Liver (tissue), 9 donors: ENCODE results near the gene IL9. TPM values are rescaled to one million over a fixed set of nuclear protein-coding genes. Genes with fewer than 3 reads are reported as not detected.

Experiments
- DNase-seq: peaks from one replicate; pipeline ENCODE4 v3.0.0-alpha.2; 2017; ENCODE audit warnings: low spot score
- H3K27ac ChIP-seq, 2 donors: one replicate each; pipeline ENCODE4 v1.7.0; 2013; ENCODE audit warnings: inconsistent platforms in 2 of 2, low read length in 2 of 2, control low read depth in 1 of 2, low read depth in 1 of 2, mild to moderate bottlenecking in 1 of 2
- H3K27me3 ChIP-seq, 4 donors: one replicate each; pipeline versions ENCODE4 v1.6.1 to v1.7.0; 2013; ENCODE audit warnings: low read length in 3 of 4, inconsistent platforms in 1 of 4, mild to moderate bottlenecking in 1 of 4, moderate library complexity in 1 of 4; ENCODE audit not compliant: control insufficient read depth in 4 of 4, insufficient read depth in 4 of 4
- H3K36me3 ChIP-seq, 4 donors: one replicate each; pipeline versions ENCODE4 v1.6.1 to v1.7.0; 2013; ENCODE audit warnings: low read length in 3 of 4, mild to moderate bottlenecking in 3 of 4, low read depth in 1 of 4, moderate library complexity in 1 of 4; ENCODE audit not compliant: control insufficient read depth in 4 of 4, insufficient read depth in 3 of 4
- H3K4me1 ChIP-seq, 4 donors: one replicate each; pipeline versions ENCODE4 v1.6.1 to v1.7.0; 2013; ENCODE audit warnings: low read length in 3 of 4, mild to moderate bottlenecking in 3 of 4, moderate library complexity in 1 of 4; ENCODE audit not compliant: control insufficient read depth in 4 of 4, insufficient read depth in 4 of 4
- H3K4me3 ChIP-seq, 3 donors: one replicate each; pipeline versions ENCODE4 v1.6.1 to v1.7.0; 2013; ENCODE audit warnings: low read length in 3 of 3, control low read depth in 1 of 3, low read depth in 1 of 3, mild to moderate bottlenecking in 1 of 3
- H3K9ac ChIP-seq, 2 donors: one replicate each; pipeline ENCODE4 v1.7.0; 2013; ENCODE audit warnings: low read length in 2 of 2, mild to moderate bottlenecking in 2 of 2, moderate library complexity in 2 of 2, control low read depth in 1 of 2, low read depth in 1 of 2
- H3K9me3 ChIP-seq, 4 donors: one replicate each; pipeline versions ENCODE4 v1.6.1 to v1.7.0; 2013; ENCODE audit warnings: low read length in 3 of 4; ENCODE audit not compliant: control insufficient read depth in 4 of 4
- CTCF ChIP-seq: fragments of 150-350 bp; IDR thresholded peaks from 2 replicates; pipeline ENCODE4 v1.5.1; 2017; ENCODE audit warnings: improper control_type of control experiment, low read depth, low read length; ENCODE audit not compliant: missing input control
- EGR1 ChIP-seq, 2 donors: IDR thresholded peaks; 2 replicates each; pipeline ENCODE4 v1.6.1; 2016 to 2018; ENCODE audit warnings: antibody characterized with exemption in 2 of 2, low read depth in 2 of 2
- FOXA1 ChIP-seq: IDR thresholded peaks from 2 replicates; pipeline ENCODE4 v1.6.1; 2016; ENCODE audit warnings: antibody characterized with exemption
- FOXA2 ChIP-seq: IDR thresholded peaks from 2 replicates; pipeline ENCODE4 v1.6.1; 2016; ENCODE audit warnings: antibody characterized with exemption
- GABPA ChIP-seq, 2 donors: IDR thresholded peaks in 1 of 2; conservative IDR thresholded peaks in 1 of 2; 2 replicates each; pipeline ENCODE4 v1.6.1; 2016; ENCODE audit warnings: antibody characterized with exemption in 2 of 2, mild to moderate bottlenecking in 1 of 2, moderate library complexity in 1 of 2
- HNF4A ChIP-seq, 2 donors: conservative IDR thresholded peaks; 2 replicates each; pipeline ENCODE4 v1.6.1; 2016; ENCODE audit warnings: antibody characterized with exemption in 2 of 2, mild to moderate bottlenecking in 2 of 2
- HNF4G ChIP-seq: IDR thresholded peaks from 2 replicates; pipeline ENCODE4 v1.6.1; 2016; ENCODE audit warnings: antibody characterized with exemption
- JUND ChIP-seq, 2 donors: IDR thresholded peaks; 2 replicates each; pipeline ENCODE4 v1.6.1; 2016; ENCODE audit warnings: antibody characterized with exemption in 2 of 2
- MAX ChIP-seq: IDR thresholded peaks from 2 replicates; pipeline ENCODE4 v1.6.1; 2016; ENCODE audit warnings: antibody characterized with exemption
- NR2F2 ChIP-seq: IDR thresholded peaks from 2 replicates; pipeline ENCODE4 v1.6.1; 2016; ENCODE audit warnings: antibody characterized with exemption
- RAD21 ChIP-seq, 2 donors: IDR thresholded peaks; 2 replicates each; pipeline ENCODE4 v1.6.1; 2016; ENCODE audit warnings: antibody characterized with exemption in 2 of 2, mild to moderate bottlenecking in 2 of 2
- RXRA ChIP-seq, 2 donors: IDR thresholded peaks; 2 replicates each; pipeline ENCODE4 v1.6.1; 2017 to 2018; ENCODE audit warnings: antibody characterized with exemption in 2 of 2, mild to moderate bottlenecking in 1 of 2
- TAF1 ChIP-seq: conservative IDR thresholded peaks from 2 replicates; pipeline ENCODE4 v1.6.1; 2016; ENCODE audit warnings: antibody characterized with exemption, mild to moderate bottlenecking
- YY1 ChIP-seq: IDR thresholded peaks from 2 replicates; pipeline ENCODE4 v1.6.1; 2016; ENCODE audit warnings: antibody characterized with exemption, mild to moderate bottlenecking
- WGBS: extraction: QIAGEN DNeasy Blood & Tissue Kit; methylation state at CpG from one replicate; pipeline ENCODE4 v1.1.7; 2013; 5-methylcytosine and 5-hydroxymethylcytosine counted together
- polyA plus RNA-seq, 2 donors: library from polyadenylated mRNA; stranded (reverse) in 1 of 2; unstranded in 1 of 2; fragments of 200-250 nt in 1 of 2; fragments of >200 nt in 1 of 2; fragmentation: Nextera tagmentation in 1 of 2; extraction: Ambion mirVana in 1 of 2; gene quantifications; one replicate each; pipeline versions ENCODE4 v1.2.1 to v1.2.3, GENCODE V29; 2013 to 2015
- total RNA-seq, 2 donors: library from RNA; depleted of rRNA; stranded (reverse); fragments of >200 nt; gene quantifications; one replicate each; pipeline ENCODE4 v1.2.3, GENCODE V29; 2014
- TF ChIP-seq, protein P1 (sequence below): IDR thresholded peaks from 2 replicates; pipeline ENCODE4 v1.6.1; 2016; ENCODE audit warnings: antibody characterized with exemption
- TF ChIP-seq, protein P2 (sequence below): IDR thresholded peaks from 2 replicates; pipeline ENCODE4 v1.6.1; 2016; ENCODE audit warnings: antibody characterized with exemption, mild to moderate bottlenecking
- TF ChIP-seq, protein P3 (sequence below): IDR thresholded peaks from 2 replicates; pipeline ENCODE4 v1.6.1; 2016; ENCODE audit warnings: antibody characterized with exemption
- donor health status: healthy.
- donor health status: healthy.
- donor health status: healthy.
- donor health status: healthy.
- donor health status: healthy.

IL9 gene
- total and polyA plus RNA-seq, 4 donors, result not detected

GRCh38 chr5:135851186-135851914 is 44.3 kb downstream of the IL9 start:
- no peaks in the 10 kb centered on the region for H3K9me3 ChIP-seq
- DNase-seq, result no peak
- WGBS, result 84% methylated on average over 24 of the region's 24 CpGs
- TF ChIP-seq HNF4A (conservative IDR thresholded peaks at IDR 0.05), result no peak
- no peak for TF ChIP-seq TAF1
- TF ChIP-seq EGR1 (IDR thresholded peaks at IDR 0.05; ENCODE audit: low read depth in 2 of 2), result no peak
- TF ChIP-seq, protein P1, sequence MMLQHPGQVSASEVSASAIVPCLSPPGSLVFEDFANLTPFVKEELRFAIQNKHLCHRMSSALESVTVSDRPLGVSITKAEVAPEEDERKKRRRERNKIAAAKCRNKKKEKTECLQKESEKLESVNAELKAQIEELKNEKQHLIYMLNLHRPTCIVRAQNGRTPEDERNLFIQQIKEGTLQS, result no peak
- no peak for TF ChIP-seq FOXA1
- no peak for TF ChIP-seq NR2F2
- no peak for TF ChIP-seq YY1
- TF ChIP-seq CTCF, result no peak
- no peak for TF ChIP-seq GABPA (IDR thresholded peaks at IDR 0.05 in 1 of 2, conservative IDR thresholded peaks at IDR 0.05 in 1 of 2)
- no peak for TF ChIP-seq HNF4G
- H3K27me3 ChIP-seq, result no peaks in the 10 kb centered on the region
- H3K4me1 ChIP-seq, result no peaks in the 10 kb centered on the region
- no peak overlapping the region for H3K9ac ChIP-seq
- H3K4me3 ChIP-seq, result no peak overlapping the region
- no peak overlapping the region for H3K27ac ChIP-seq
- H3K36me3 ChIP-seq, result no peaks in the 10 kb centered on the region

- Histone ChIP-seq H3K27me3 (no peaks in the 10 kb centered on the region), H3K36me3 (no peaks in the 10 kb centered on the region), H3K9ac (no peak overlapping the region), H3K4me1 (no peaks in the 10 kb centered on the region), H3K27ac (no peak overlapping the region), H3K4me3 (no peak overlapping the region), H3K9me3 (no peaks in the 10 kb centered on the region)
- DNase-seq, result no peak
- WGBS, result 92% methylated on average over 6 of the region's 6 CpGs
- TF ChIP-seq EGR1 (IDR thresholded peaks at IDR 0.05; ENCODE audit: low read depth in 2 of 2) (no peak), FOXA2 (no peak), YY1 (no peak), FOXA1 (no peak), MAX (no peak), TAF1 (no peak), RXRA (IDR thresholded peaks at IDR 0.05) (no peak), RAD21 (IDR thresholded peaks at IDR 0.05) (no peak), HNF4G (no peak), JUND (IDR thresholded peaks at IDR 0.05) (no peak)
- TF ChIP-seq, protein P2, sequence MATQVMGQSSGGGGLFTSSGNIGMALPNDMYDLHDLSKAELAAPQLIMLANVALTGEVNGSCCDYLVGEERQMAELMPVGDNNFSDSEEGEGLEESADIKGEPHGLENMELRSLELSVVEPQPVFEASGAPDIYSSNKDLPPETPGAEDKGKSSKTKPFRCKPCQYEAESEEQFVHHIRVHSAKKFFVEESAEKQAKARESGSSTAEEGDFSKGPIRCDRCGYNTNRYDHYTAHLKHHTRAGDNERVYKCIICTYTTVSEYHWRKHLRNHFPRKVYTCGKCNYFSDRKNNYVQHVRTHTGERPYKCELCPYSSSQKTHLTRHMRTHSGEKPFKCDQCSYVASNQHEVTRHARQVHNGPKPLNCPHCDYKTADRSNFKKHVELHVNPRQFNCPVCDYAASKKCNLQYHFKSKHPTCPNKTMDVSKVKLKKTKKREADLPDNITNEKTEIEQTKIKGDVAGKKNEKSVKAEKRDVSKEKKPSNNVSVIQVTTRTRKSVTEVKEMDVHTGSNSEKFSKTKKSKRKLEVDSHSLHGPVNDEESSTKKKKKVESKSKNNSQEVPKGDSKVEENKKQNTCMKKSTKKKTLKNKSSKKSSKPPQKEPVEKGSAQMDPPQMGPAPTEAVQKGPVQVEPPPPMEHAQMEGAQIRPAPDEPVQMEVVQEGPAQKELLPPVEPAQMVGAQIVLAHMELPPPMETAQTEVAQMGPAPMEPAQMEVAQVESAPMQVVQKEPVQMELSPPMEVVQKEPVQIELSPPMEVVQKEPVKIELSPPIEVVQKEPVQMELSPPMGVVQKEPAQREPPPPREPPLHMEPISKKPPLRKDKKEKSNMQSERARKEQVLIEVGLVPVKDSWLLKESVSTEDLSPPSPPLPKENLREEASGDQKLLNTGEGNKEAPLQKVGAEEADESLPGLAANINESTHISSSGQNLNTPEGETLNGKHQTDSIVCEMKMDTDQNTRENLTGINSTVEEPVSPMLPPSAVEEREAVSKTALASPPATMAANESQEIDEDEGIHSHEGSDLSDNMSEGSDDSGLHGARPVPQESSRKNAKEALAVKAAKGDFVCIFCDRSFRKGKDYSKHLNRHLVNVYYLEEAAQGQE, result no peak
- TF ChIP-seq, protein P3, sequence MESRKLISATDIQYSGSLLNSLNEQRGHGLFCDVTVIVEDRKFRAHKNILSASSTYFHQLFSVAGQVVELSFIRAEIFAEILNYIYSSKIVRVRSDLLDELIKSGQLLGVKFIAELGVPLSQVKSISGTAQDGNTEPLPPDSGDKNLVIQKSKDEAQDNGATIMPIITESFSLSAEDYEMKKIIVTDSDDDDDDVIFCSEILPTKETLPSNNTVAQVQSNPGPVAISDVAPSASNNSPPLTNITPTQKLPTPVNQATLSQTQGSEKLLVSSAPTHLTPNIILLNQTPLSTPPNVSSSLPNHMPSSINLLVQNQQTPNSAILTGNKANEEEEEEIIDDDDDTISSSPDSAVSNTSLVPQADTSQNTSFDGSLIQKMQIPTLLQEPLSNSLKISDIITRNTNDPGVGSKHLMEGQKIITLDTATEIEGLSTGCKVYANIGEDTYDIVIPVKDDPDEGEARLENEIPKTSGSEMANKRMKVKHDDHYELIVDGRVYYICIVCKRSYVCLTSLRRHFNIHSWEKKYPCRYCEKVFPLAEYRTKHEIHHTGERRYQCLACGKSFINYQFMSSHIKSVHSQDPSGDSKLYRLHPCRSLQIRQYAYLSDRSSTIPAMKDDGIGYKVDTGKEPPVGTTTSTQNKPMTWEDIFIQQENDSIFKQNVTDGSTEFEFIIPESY, result no peak
These were observed 45.0 kb downstream of the IL9 start for GRCh38 chr5:135850671-135851070.
